Cardiac septum (tissue), 1 donor: ENCODE measurements around the gene MTX1. TPM values are rescaled to one million over a fixed set of nuclear protein-coding genes. Genes with fewer than 3 reads are reported as not detected.

Experiments used
- total RNA-seq: library from RNA; stranded (reverse); fragmentation: NEBNext Ultra II Directional; extraction: Animal tissue kit (Norgen Biotek cat#: 25700); gene quantifications from one replicate; pipeline ENCODE4 v1.2.1, GENCODE V29; 2021
- donor health status: DM: no; HTN: no; CAD: no.

The MTX1 gene
- total RNA-seq, 1 donor from 2014 or later = 16.4 TPM

Other genes with a start within 250 kb of the MTX1 start
- gene PYGO2, start 246.9 kb upstream of the MTX1 start, total RNA-seq = 16.9 TPM
- gene SHC1, start 237.9 kb upstream of the MTX1 start, total RNA-seq = 70.5 TPM
- 16.0 TPM for gene CKS1B, start 234.0 kb upstream of the MTX1 start, total RNA-seq
- 22.2 TPM for gene FLAD1, start 225.4 kb upstream of the MTX1 start, total RNA-seq
- gene LENEP, start 215.1 kb upstream of the MTX1 start, total RNA-seq = not detected
- gene ZBTB7B, start 205.9 kb upstream of the MTX1 start, total RNA-seq = 41.9 TPM
- gene DCST2, start 174.9 kb upstream of the MTX1 start, total RNA-seq = 0.51 TPM
- gene DCST1, start 174.9 kb upstream of the MTX1 start, total RNA-seq = not detected
- 69.9 TPM for gene ADAM15, start 157.4 kb upstream of the MTX1 start, total RNA-seq
- 1.9 TPM for gene EFNA4, start 145.0 kb upstream of the MTX1 start, total RNA-seq
- 1.2 TPM for gene EFNA3, start 129.9 kb upstream of the MTX1 start, total RNA-seq
- gene EFNA1, start 80.8 kb upstream of the MTX1 start, total RNA-seq = 30.2 TPM
- gene SLC50A1, start 72.8 kb upstream of the MTX1 start, total RNA-seq = 11.2 TPM
- 56.3 TPM for gene DPM3, start 68.2 kb upstream of the MTX1 start, total RNA-seq
- 112 TPM for gene KRTCAP2, start 35.4 kb upstream of the MTX1 start, total RNA-seq
- gene TRIM46, start 34.8 kb upstream of the MTX1 start, total RNA-seq = not detected
- 11.7 TPM for gene THBS3, start 798 bp upstream of the MTX1 start, total RNA-seq
- gene ENTREP3, start 46.8 kb downstream of the MTX1 start, total RNA-seq = 15.5 TPM
- gene SCAMP3, start 53.7 kb downstream of the MTX1 start, total RNA-seq = 61.5 TPM
- 24.7 TPM for gene CLK2, start 64.8 kb downstream of the MTX1 start, total RNA-seq
- 2.2 TPM for gene HCN3, start 68.8 kb downstream of the MTX1 start, total RNA-seq
- gene PKLR, start 92.7 kb downstream of the MTX1 start, total RNA-seq = not detected
- 83.1 TPM for gene FDPS, start 100.2 kb downstream of the MTX1 start, total RNA-seq
- gene RUSC1, start 112.2 kb downstream of the MTX1 start, total RNA-seq = 18.1 TPM